ENCODE results near the gene PKN1.

DNA sequence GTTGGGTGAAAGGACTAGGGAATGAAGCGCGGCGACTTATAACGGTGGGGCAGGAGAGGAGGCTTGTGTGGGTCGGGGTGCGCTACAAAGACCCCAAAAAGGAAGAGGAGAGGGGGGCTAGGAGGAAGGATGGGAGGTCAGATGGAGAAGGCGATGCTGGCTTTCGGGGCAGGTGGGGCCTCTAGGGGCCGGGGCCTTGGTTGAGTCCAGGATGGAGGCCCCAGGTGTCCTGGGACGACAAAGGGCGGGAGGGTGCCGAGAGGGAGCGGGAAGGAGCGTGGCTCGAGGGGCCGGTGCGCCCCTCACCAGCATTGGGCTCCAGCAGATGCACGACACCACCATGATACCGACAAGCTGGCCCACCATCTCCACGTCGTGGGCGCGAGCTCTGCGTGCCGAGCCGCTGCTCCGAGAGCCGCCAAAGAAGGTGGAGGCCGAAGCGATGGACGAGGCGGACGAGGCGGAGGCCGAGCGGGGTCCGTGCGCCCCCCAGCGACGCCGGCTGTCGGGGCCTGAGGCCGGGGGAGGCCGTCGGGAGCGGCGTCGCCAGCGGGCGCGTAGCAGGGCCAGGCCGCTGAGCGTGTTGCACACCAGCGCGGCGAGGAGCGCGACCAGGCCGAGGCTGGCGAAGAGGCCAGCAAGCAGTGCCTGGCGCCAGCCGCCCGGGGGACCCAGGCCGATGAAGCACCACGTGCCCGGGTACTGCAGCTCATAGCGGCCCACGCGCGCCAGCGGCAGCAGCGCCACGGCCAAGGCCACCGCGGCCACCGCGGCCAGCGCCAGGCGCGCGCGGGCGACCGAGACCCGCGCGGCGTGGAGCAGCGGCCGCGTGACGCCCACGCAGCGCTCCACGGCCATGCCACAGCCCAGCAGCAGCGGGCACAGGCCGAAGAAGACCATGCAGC is 40.2 kb downstream of the PKN1 start:
- no peak for TF ChIP-seq EZH2phosphoT487 (IDR thresholded peaks at IDR 0.05; ENCODE audit: insufficient read depth, low read depth)
- TF ChIP-seq EZH2 (IDR thresholded peaks at IDR 0.05; ENCODE audit: insufficient read depth, poor library complexity, severe bottlenecking), result no peak

All from GM23248 (cell line).